Inflammatory macrophage (primary cell): ENCODE data around the gene PPM1J.
A peak's percentile ranks its signal among the peaks of the same experiment; 100 is the strongest.

Experiments
- DNase-seq, 2 donors: peaks; one replicate each; pipeline ENCODE4 v3.0.0-alpha.2; 2020 to 2022

The PPM1J gene

GRCh38 chr1:112687785-112688496, 27.2 kb downstream of the PPM1J start:
- DNase-seq: no peak

GRCh38 chr1:112687361-112687760, 27.8 kb downstream of the PPM1J start:
- no peak for DNase-seq

GRCh38 chr1:112686835-112687234, 28.3 kb downstream of the PPM1J start:
- no peak for DNase-seq

- DNase-seq: no peak
Measured at GRCh38 chr1:112686417-112686816, 28.7 kb downstream of the PPM1J start.

- no peak for DNase-seq
Measured at GRCh38 chr1:112685913-112686312, 29.2 kb downstream of the PPM1J start.

- DNase-seq: no peak
Measured at GRCh38 chr1:112678605-112679004, 36.5 kb downstream of the PPM1J start.

GRCh38 chr1:112677501-112677900, 37.6 kb downstream of the PPM1J start:
- DNase-seq: no peak

- DNase-seq: peak in 1 of 2 donors; percentile 14
Measured at GRCh38 chr1:112676543-112676942, 38.6 kb downstream of the PPM1J start.

- no peak for DNase-seq
Measured at GRCh38 chr1:112675728-112676381, 39.3 kb downstream of the PPM1J start.

GRCh38 chr1:112674986-112675727, 40.0 kb downstream of the PPM1J start:
- no peak for DNase-seq

GRCh38 chr1:112674440-112674985, 40.6 kb downstream of the PPM1J start, which contains the start of gene MOV10:
TSS of gene MOV10 (plus strand) at chr1:112674659. CDS start at chr1:112674913, 254 bp downstream.
- peak; percentile 78 to 80 for DNase-seq

- DNase-seq: peak; percentile 19 to 31
Measured at GRCh38 chr1:112673592-112674439, 41.3 kb downstream of the PPM1J start.

GRCh38 chr1:112672842-112673241, 42.3 kb downstream of the PPM1J start:
- no peak for DNase-seq

- DNase-seq: no peak
Measured at GRCh38 chr1:112672009-112672408, 43.1 kb downstream of the PPM1J start.

- DNase-seq: no peak
Measured at GRCh38 chr1:112666946-112667345, 48.2 kb downstream of the PPM1J start.

- no peak for DNase-seq
Measured at GRCh38 chr1:112665857-112666256, 49.3 kb downstream of the PPM1J start.
